Measurements from ENCODE around the gene B3GALT5.
"Not testable (repeated sequence)": the region's sequence is repeated elsewhere in the genome, so short reads cannot be mapped to it uniquely, and the experiment has no call there.

Gene B3GALT5, protein sequence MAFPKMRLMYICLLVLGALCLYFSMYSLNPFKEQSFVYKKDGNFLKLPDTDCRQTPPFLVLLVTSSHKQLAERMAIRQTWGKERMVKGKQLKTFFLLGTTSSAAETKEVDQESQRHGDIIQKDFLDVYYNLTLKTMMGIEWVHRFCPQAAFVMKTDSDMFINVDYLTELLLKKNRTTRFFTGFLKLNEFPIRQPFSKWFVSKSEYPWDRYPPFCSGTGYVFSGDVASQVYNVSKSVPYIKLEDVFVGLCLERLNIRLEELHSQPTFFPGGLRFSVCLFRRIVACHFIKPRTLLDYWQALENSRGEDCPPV

DNA sequence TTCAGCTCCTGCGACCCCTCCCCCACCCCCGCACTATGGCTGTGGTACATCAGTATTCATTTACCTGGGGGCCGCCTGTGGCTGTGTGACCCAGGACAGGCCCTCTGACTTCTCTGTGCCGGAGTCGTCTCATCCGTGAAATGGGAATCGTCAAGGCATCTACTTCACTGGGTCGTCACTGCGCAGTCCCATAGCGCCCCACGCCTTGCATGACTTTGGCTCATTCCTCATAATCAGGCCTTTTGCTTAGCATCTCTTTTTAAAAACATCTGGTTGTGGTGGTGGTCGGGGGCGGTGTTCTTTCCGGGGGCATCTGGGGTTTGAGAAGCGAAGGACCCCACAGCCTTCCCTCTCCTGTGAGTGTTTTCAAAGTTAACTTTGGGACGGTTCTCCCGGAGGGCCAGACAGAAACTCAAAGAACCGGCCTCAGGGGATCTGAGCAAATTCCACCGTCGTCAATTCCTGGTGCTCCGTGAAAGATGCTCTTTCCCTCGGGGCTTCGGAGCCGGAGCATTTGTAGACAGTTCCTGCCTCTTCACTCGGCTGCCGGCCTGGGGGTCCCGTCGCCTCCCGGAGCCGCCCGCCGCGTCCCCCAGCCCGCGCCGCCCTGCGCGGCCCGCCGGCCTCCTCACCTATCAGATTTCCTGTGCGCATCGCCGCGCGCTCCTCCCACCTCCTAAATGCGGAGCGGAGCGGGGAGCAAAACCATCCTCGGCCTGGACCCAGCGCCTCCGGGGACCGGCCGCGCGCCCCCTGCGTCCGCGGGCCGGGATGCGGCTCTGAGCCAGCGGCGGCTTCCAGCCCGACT, at the start of gene B3GALT5:
Gene B3GALT5 (plus strand): TSS at position 708 of the 808 bp plus-strand sequence. CDS start 47,620 bp downstream, outside the sequence.
- no peak for DNase-seq (ENCODE audit: low read depth in 1 of 2, low spot score in 1 of 2)

DNA sequence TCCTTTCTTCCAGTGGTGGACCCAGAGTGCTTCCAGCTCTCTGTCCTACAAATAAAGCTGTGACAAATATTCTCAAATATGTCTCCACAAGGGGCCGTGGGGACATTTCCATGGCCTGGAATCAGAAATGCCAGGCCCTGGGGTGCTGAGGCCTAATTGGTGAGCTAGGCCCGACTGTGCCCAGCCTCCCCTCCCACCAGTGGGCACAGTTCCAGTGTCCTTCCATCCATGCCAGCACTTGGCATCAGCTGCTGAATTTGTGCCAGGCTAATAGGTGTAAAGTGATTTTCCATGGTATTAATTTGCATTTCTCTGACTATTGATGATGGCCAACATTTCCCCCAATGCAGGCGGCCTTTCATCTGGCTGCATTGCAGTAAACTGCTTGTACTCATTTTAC, 48.5 kb upstream of the B3GALT5 start:
- no peak for DNase-seq (ENCODE audit: low read depth in 1 of 2, low spot score in 1 of 2)

DNA sequence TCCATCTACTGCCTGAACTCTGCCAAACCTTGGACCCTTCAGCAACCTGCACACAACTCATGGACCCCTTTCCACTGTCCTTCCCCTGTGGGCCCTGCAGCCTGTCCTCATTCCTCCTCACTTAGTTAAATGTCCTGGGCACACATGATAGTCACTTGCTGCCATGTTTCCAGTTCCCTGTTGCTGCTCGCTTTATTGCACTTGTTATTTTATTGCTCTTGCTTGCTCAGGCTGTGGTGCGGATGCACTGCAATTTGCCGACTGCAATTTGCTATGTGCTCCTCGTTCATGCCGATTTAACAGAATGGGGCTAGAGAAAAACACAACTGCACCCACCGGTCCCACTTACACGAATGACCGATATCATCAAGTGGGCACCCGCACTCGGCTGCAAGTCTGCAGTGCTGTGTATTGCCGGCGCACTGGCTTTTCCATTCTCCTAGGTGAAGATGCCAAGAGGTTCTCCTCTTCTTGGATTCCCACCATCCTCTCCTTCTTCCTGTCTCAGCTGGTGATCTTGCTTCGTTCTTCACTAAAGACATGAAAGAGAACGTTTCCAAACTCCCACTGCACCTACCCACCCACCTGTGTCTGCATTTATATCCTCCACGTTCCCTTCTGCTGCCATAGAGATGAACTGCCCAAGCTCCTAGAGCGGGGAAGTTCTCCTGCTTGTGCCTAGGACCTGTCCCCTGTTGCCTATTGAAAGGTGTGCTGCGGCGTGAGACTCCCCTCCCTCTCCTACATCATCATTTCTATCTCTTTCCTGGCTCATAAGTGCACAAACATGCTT, 45.4 kb upstream of the B3GALT5 start:
- DNase-seq (ENCODE audit: low read depth in 1 of 2, low spot score in 1 of 2), result no peak

DNA sequence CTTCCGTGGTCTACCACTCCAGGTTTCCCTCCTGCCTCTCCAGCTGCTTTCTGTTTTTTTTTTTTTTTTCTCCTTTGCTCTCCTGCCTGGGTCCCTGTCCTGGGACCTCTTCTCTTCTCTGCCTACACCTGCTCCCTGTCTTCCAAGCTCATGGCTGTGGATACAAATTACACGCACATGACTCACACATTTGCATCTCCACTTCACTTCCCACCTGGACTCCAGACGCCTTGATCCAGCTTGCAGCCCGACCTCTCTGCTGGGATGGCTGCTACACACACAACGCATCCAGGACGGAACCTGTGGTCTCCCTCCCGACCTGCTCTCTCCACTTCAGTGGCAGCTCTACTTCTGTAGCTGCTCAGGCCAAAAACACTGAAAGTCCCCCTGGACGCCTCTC, 44.4 kb upstream of the B3GALT5 start:
- no peak for DNase-seq (ENCODE audit: low read depth in 1 of 2, low spot score in 1 of 2)

DNA sequence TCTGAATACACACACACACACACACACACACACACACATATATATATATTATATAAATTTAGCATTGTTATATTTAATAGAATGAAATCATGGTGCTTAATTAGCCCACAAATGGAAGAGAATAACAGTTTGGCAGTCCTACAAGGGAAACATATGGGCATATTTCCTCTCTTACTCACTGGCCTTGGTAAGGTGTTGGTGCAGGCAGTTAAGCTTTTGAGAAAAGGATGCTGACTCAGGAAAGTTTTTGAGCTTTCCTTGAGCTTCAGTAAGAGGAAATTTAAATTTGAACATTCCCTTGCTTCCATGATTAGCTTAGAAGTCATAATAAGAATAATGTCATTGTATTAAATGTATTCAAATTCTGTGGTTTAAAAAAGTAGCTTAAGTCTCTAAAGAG, 37.0 kb upstream of the B3GALT5 start:
- DNase-seq (ENCODE audit: low read depth in 1 of 2, low spot score in 1 of 2), result no peak

DNA sequence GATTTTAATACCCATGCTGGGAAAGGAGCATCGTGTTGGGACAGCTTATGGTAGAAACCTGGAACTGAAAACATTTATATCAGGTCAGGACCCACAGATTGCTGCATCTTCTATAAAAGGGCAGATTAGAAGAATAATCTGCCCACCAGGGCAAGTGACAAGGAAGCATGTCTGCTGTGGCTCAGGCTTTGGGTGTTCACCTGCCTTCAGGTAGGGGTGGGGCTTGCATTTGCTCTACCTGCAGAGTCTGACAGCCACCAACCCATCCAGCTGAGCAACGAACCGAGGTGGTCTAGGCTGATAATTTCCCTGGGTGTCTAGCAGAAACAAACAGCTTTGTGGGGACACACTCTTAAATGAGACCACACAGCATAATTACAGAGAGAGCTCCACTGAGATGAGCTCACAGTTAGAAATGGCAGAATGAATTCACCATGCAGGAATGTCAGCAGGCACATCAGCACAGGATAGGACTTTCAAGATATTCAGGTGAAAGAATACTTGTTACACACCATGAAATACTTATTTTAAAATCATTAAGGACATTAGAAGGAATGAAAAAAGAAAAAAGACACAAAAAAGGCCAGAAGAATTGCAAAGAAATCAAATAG, 36.1 kb upstream of the B3GALT5 start:
- no peak for DNase-seq (ENCODE audit: low read depth in 1 of 2, low spot score in 1 of 2)

DNA sequence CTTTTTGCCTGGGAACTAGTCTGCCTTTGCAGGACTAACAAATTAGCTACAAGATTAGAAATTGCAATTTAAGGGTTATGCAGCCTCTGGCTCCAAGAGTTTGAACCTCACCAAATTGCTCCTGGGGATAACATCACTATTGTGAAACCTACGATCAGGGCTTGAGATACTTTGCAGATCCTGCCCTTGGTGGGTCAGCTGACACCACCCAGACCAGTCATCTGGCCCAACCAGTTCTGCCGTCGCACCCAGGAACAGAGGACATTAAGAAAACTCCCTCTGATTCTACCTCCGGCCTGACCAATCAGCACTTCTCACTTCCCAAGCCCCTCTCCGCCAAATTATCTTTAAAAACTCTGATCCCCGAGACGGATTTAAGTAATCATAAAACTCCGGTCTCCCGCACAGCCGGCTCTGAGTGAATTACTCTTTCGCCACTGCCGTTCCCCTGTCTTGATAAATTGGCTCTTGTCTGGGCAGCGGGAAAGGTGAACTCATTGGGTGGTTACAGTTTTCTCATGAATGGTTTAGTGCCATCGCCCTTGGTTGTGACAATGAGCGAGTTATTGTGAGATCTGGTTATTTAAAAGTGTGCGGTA, 32.9 kb upstream of the B3GALT5 start:
- DNase-seq (ENCODE audit: low read depth in 1 of 2, low spot score in 1 of 2), result no peak

DNA sequence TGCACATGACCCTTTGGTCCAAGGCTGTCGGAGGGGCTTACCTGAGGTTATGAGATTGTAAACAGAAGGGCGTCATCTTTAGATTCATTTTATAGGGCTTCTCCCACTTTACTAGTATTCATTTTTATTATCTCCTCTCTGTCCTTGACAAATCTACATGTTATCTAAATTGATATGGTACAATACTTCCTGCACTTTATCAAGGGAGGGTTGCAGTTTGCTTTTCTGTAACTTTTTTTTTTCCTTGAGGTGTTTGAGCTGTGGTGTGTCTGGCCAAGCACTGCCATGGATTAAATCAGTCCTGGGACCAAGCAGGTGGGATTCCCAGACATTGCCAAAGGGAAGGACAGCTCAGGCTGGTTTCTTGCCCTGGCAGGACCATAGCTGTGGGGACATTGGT, 32.0 kb upstream of the B3GALT5 start:
- no peak for DNase-seq (ENCODE audit: low read depth in 1 of 2, low spot score in 1 of 2)

DNA sequence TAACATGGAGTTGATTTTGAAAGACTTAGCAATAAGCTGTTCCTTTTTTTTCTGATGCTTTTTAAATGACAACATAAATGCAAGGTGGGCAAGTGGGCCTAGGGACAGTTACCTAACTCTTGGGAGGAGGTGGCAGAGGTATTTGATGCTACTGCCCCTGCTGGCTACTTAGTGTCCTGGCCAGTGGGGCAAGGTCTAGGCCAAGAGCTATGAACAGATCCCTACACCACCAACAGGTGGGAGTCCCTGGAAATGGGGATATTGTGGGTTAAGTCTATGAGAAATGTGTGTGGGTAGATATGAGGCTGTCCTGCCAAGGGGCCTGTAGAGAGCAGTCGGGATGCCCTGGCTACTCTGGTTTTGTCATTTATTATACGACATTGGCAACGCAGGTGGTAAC, 31.3 kb upstream of the B3GALT5 start:
- no peak for DNase-seq (ENCODE audit: low read depth in 1 of 2, low spot score in 1 of 2)

DNA sequence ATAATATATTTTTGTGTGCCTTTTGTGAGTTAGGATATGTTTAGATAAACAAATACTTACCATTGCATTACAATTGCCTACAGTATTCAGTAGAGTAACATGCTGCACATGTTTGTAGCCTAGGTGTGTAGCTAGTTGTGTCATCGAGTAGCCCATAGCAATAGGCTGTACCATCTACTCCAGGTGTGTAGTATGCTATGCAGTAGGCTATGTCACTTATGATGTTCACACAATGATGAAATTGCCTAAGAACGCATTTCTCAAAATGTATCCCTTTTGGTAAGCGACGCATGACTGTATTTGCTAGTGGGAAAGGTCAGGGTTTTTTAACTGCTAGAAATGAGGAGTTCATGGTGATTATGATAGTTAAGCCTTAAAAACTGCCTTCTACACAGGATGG, 30.0 kb upstream of the B3GALT5 start:
- no peak for DNase-seq (ENCODE audit: low read depth in 1 of 2, low spot score in 1 of 2)

DNA sequence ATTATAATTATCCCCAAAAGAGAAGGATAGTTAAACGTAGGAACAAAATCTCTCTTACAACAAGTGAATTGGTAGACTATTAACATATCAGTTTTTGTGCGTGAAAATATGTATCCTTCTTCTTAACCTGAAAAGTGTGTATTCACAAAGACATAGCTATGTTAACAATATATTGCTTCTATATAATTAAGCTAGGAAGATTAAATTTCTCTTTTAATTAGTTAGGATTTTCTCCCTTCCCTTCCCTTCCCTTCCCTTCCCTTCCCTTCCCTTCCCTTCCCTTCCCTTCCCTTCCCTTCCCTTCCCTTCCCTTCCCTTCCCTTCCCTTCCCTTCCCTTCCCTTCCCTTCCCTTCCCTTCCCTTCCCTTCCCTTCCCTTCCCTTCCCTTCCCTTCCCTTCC, 29.2 kb upstream of the B3GALT5 start:
- DNase-seq (ENCODE audit: low read depth in 1 of 2, low spot score in 1 of 2), result not testable (repeated sequence)

DNA sequence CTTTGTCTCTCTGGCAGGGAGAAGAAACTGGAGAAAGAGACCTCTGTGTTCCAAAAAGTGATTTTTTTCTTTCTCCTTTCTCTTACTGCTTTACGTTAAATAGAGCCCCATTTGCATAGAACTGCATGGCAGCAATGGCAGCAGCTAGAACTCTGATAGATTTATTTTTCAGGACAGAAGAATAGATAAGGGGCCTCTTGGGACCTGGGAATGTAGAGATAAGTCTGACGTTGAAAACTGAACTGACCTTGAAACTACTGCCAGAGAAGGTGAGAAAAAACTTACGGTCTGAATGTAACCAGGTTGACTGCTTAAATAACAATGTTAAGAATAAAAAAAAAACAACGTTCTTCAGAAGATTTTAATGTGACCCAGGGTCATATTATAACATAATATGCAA, 25.4 kb upstream of the B3GALT5 start:
- no peak for DNase-seq (ENCODE audit: low read depth in 1 of 2, low spot score in 1 of 2)

DNA sequence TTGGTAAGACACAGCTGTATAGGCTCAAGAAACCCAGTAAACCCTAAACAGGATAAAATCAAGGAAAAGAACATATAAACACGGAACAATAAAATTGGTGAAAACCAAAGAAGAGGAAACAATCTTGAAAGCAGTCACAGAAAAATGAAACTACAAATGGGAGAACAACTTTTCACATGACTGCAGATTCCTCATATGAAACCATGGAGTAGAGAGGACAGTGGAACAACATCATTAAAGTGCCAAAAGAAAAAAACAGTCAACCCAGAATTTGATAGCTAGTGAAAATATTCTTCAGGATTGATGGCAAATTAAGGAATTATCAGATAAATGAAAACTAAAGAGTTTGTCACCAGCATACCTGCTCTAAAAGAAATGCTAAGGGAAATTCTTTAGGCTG, 23.9 kb upstream of the B3GALT5 start:
- DNase-seq (ENCODE audit: low read depth in 1 of 2, low spot score in 1 of 2), result no peak

DNA sequence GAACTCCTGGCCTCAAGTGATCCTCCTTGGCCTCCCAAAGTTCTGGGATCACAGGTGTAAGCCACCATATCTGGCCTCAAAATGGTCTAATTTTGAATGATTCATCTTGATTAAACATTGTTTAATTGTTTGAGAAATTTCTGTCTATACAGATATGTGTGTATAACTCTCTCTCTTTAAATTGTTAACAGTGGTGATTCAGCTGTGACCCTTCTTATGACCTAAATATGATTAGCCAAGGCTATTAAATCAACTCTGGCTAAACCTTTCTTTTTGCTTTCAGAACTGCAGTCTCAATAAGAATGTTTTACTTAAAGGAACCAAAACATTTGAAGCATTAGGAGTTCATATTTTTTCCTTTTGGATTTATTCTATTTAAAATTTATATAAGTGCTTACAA, 19.2 kb upstream of the B3GALT5 start:
- DNase-seq (ENCODE audit: low read depth in 1 of 2, low spot score in 1 of 2), result no peak

DNA sequence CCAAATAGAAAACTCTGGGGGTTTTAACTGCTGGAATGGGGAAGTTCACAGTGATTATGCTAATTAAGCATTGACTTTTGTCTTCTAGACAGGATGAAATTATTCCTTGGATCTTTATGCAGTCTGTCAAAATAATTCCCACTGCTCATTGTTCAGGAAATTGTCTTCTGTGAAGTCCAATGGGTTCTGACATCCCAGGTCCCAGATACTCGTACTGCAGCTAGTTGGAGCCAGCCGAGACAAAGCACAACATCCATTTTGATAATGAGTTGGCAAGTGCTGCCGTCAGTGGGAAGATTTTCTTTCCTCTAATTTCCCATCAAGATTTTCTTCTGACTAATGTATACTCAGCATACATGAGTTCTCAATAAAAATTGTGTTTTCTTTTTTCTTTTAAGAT, 17.3 kb upstream of the B3GALT5 start:
- DNase-seq (ENCODE audit: low read depth in 1 of 2, low spot score in 1 of 2), result no peak

DNA sequence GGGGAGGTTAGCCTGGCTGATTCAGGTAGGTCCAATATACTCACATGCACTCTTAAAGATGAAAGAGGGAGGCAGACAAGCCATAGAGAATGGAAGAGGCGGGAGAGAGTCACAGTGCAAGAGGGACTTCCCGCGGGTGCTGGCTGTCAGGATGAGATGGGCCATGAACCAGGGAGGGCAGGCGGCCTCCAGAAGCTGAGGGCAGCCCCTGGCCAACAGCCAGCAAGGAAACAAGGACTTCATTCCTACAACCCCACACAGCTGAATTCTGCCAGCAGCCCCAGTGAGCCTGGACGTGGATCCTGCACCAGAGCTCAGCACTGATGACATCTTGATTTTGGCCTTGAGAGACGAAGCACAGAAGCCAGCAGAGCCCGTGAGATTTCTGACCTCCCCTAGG, 15.1 kb upstream of the B3GALT5 start:
- no peak for DNase-seq (ENCODE audit: low read depth in 1 of 2, low spot score in 1 of 2)

DNA sequence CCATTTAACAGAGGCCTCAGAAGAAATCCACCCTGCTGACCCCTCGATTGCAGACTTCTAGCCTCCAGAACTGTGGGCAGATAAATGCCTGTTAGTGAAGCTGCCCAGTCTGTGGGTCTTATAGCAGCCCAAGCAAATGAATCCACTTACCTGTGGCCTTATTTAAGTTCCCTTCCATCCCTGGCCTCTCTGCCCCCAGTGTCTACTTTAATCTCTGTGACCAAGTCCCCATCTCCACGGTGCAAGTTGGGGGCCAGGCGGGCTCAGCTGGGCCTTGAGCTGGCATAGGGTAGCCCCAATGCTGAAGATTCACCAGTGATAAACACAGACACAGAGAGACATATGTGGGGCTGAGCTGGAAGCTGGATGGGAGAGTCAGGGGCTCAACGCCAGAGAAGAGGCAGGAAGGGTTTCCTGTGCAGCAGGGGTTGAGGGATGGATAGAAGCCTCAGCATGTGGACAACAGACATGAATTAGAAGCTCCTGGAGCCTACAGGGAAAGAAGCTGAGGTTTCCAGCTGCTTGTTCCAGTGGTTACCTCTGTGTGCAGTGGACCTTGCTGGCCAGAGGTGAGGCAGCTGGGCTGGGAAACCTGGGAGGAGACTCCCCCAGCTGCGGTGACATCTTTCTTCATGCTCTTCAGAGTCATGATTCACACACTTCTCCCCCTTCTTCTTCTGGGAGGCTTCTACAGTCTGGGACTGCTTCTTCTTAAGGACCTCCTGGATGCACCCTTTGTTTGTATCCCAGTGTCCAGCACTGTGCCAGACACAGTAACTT, 13.4 kb upstream of the B3GALT5 start:
- DNase-seq (ENCODE audit: low read depth in 1 of 2, low spot score in 1 of 2), result no peak

DNA sequence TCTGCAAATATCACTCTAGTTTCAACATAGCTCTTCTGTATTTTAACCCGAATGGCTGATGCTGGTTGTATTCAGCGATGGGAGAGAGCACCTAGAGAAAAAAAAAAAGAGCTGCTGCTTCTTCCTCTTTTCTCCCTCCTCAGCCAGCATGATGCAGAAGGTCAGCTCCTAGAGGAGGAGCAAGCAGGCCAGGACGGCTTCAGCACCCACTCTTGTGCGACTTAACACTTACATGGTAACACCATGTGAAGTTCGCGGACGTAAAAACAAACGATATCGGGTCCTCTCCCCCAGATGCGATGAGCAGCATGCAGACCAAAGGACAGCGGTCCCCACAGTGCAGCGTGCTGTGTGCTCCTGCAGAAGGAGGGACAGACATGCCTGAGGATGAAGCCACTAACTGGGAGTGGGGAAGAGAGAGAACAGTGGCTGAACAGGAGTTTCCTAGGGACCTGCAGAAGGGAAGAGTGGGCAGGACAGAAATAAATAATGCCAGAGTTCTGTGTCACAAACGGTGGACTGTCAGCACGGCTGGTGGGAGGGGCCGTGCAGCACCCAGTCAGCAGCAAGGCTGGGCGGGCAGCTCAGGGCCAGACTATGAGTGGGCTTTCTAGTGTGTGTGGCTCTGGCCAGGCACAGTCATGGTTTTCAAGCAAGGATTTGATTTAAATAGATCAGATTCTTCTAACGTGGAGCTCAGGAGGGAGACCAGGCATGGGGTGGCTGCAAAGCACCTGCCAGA, 11.4 kb upstream of the B3GALT5 start:
- no peak for DNase-seq (ENCODE audit: low read depth in 1 of 2, low spot score in 1 of 2)

DNA sequence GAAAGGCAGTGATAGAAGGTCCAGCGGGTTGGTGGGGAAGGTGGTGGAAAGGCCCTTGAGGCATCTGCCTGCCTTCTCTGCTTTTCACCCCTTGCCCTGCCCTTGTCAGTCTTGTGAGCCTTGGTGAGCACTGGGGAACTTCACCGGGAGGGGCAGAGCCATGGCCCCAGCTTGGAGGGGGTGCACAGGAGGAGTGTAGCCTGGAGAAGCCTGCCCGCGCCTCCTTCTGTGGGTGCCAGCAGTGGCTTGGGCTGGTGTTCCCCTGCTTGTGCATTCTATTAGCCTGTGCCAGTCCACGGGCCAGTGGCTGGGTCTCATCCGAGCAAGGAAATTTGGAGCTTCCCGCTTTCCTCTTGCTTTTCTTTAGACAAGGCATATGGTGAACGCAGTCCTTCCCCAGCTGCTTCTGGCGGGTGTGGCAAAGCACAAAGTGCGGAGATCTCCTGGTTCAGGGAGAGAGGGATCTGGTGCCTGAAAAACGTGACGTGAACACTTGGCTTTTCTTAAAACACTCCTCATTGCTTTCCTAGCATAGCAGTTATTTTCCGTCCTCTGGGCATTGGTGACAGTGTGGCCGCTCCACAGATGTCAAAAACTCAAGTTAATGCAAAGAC, 10.6 kb upstream of the B3GALT5 start:
- no peak for DNase-seq (ENCODE audit: low read depth in 1 of 2, low spot score in 1 of 2)

All from stimulated activated CD4-positive, alpha-beta T cell treated with anti-CD3 and anti-CD28 coated beads, Interleukin-15, amount 100 ng/mL, for 1 hour (primary cell).